Endodermal cell (in vitro differentiated cells): ENCODE measurements around the gene TDRD9. TPM values are rescaled to one million over a fixed set of nuclear protein-coding genes. Genes with fewer than 3 reads are reported as not detected.

ENCODE experiments used
- DNase-seq: peaks from one replicate; pipeline ENCODE4 v3.0.0-alpha.2; 2017
- H3K27ac ChIP-seq: 2 replicates; pipeline ENCODE4 v1.5.1; 2013; ENCODE audit warnings: mild to moderate bottlenecking, low read depth, low read length, moderate library complexity
- H3K27me3 ChIP-seq: 2 replicates; pipeline ENCODE4 v1.6.1; 2013; ENCODE audit warnings: mild to moderate bottlenecking, low read length, moderate library complexity; ENCODE audit not compliant: insufficient read depth, control insufficient read depth, poor library complexity, severe bottlenecking
- H3K36me3 ChIP-seq: 2 replicates; pipeline ENCODE4 v1.7.0; 2013; ENCODE audit warnings: mild to moderate bottlenecking, low read length, moderate library complexity; ENCODE audit not compliant: control insufficient read depth, insufficient read depth
- H3K4me1 ChIP-seq: one replicate; pipeline ENCODE4 v1.7.0; 2013; ENCODE audit warnings: low read length; ENCODE audit not compliant: control insufficient read depth, insufficient read depth
- H3K4me3 ChIP-seq: 2 replicates; pipeline ENCODE4 v1.5.1; 2013; ENCODE audit warnings: mild to moderate bottlenecking, low read length, moderate library complexity
- H3K9ac ChIP-seq: 2 replicates; pipeline ENCODE4 v1.6.1; 2013; ENCODE audit warnings: mild to moderate bottlenecking, low read length, moderate library complexity; ENCODE audit not compliant: poor library complexity, severe bottlenecking; ENCODE audit errors: extremely low read depth
- H3K9me3 ChIP-seq: 2 replicates; pipeline ENCODE4 v1.6.1; 2013; ENCODE audit warnings: mild to moderate bottlenecking, low read length, moderate library complexity; ENCODE audit not compliant: control insufficient read depth
- H3K27ac Mint-ChIP-seq: 2 replicates; pipeline ENCODE4 v1.8.0; 2020; ENCODE audit warnings: mixed read lengths
- H3K27me3 Mint-ChIP-seq: 2 replicates; pipeline ENCODE4 v1.8.0; 2021; ENCODE audit warnings: mild to moderate bottlenecking, mixed read lengths; ENCODE audit not compliant: insufficient read depth
- H3K36me3 Mint-ChIP-seq: 2 replicates; pipeline ENCODE4 v1.8.0; 2020; ENCODE audit warnings: low read depth, mixed read lengths
- H3K4me1 Mint-ChIP-seq: 2 replicates; pipeline ENCODE4 v1.8.0; 2020; ENCODE audit warnings: mixed read lengths
- H3K4me3 Mint-ChIP-seq: 2 replicates; pipeline ENCODE4 v1.8.0; 2020; ENCODE audit warnings: mild to moderate bottlenecking, moderate library complexity, mixed read lengths
- H3K9me3 Mint-ChIP-seq: 2 replicates; pipeline ENCODE4 v1.8.0; 2020; ENCODE audit warnings: mild to moderate bottlenecking, mixed read lengths
- CTCF ChIP-seq: fragments of 200-600 bp; sonication (generic); conservative IDR thresholded peaks from 2 replicates; pipeline ENCODE4 v1.5.0; 2021; ENCODE audit warnings: antibody characterized with exemption, mild to moderate bottlenecking
- WGBS, 2 experiments: methylation state at CpG; one replicate each; pipeline versions ENCODE4 v1.1.5 to v1.1.7; 2013; ENCODE audit warnings: missing lambda C conversion rate in 2 of 2, mixed read lengths in 1 of 2; ENCODE audit not compliant: insufficient coverage in 1 of 2, insufficient read length in 1 of 2; 5-methylcytosine and 5-hydroxymethylcytosine counted together
- long read RNA-seq, 4 experiments: library from polyadenylated mRNA in 2 of 4; library from RNA in 1 of 4; library from capped mRNA in 1 of 4; stranded (forward) in 3 of 4; unstranded in 1 of 4; transcript quantifications; one replicate each; pipeline ENCODE4 v2.0.0, GENCODE V29; 2020 to 2021; ENCODE audit warnings: inconsistent platforms in 1 of 4
- polyA plus RNA-seq, 2 experiments: library from polyadenylated mRNA; stranded (reverse); fragments of 50-300 nt; gene quantifications; one replicate each; pipeline ENCODE4 v1.2.3, GENCODE V29; 2013
- total RNA-seq, 2 donors: library from RNA; stranded (reverse); fragmentation: NEBNext Ultra II Directional in 1 of 2; extraction: Animal tissue kit (Norgen Biotek cat#: 25700) in 1 of 2; gene quantifications; 2 replicates in 1 of 2; 3 replicates in 1 of 2; pipeline ENCODE4 v1.2.1, GENCODE V29; 2021

The TDRD9 gene
- not detected for total RNA-seq
- not detected for polyA plus RNA-seq (2013, experiment 1 of 2)
- not detected for polyA plus RNA-seq (2013, experiment 2 of 2)
- long read RNA-seq, experiment 1, result 0 reads
- long read RNA-seq, experiment 2, result 0 reads
- long read RNA-seq, experiment 3, result 0 reads
- long read RNA-seq, experiment 4, result 0 reads

- Mint-ChIP-seq H3K36me3 (no peaks in the 10 kb centered on the region), H3K27ac (no peak within 1 kb of the TSS), H3K4me3 (no peak within 1 kb of the TSS), H3K9me3 (peaks cover 5% of the 10 kb centered on the region), H3K4me1 (no peaks in the 10 kb centered on the region), H3K27me3 (peaks cover 3% of the 10 kb centered on the region)
- TF ChIP-seq CTCF, result no peak
- Histone ChIP-seq H3K36me3 (no peaks in the 10 kb centered on the region), H3K27ac (no peak within 1 kb of the TSS), H3K9ac (no peak within 1 kb of the TSS), H3K9me3 (no peaks in the 10 kb centered on the region), H3K27me3 (no peaks in the 10 kb centered on the region), H3K4me1 (no peaks in the 10 kb centered on the region), H3K4me3 (no peak within 1 kb of the TSS)
- 95 to 96% methylated on average over 64 to 97 of the region's 97 CpGs for WGBS, 2 experiments
- no peak for DNase-seq
Observed at GRCh38 chr14:103928011-103928890, at the start of gene TDRD9. TSS of gene TDRD9 (plus strand) at chr14:103928456. CDS start at chr14:103928510, 54 bp downstream.

GRCh38 chr14:103879118-103879569, 49.1 kb upstream of the TDRD9 start:
- Histone ChIP-seq H3K27me3 (no peaks in the 10 kb centered on the region), H3K4me1 (peaks cover 9% of the 10 kb centered on the region), H3K9me3 (no peaks in the 10 kb centered on the region), H3K36me3 (no peaks in the 10 kb centered on the region), H3K27ac (no peak overlapping the region), H3K9ac (no peak overlapping the region), H3K4me3 (no peak overlapping the region)
- H3K9me3 Mint-ChIP-seq, result no peaks in the 10 kb centered on the region
- H3K4me3 Mint-ChIP-seq, result no peak overlapping the region
- no peaks in the 10 kb centered on the region for H3K27me3 Mint-ChIP-seq
- DNase-seq, result no peak
- peak overlapping the region; percentile 12 for H3K27ac Mint-ChIP-seq
- no peaks in the 10 kb centered on the region for H3K36me3 Mint-ChIP-seq
- peaks cover 9% of the 10 kb centered on the region for H3K4me1 Mint-ChIP-seq
- TF ChIP-seq CTCF, result no peak
- 90 to 92% methylated on average over 16 of the region's 16 CpGs for WGBS, 2 experiments

- Histone ChIP-seq H3K27ac (no peak overlapping the region), H3K4me1 (peaks cover 9% of the 10 kb centered on the region), H3K36me3 (no peaks in the 10 kb centered on the region), H3K9ac (peak overlapping the region; percentile 44), H3K9me3 (no peaks in the 10 kb centered on the region), H3K4me3 (no peak overlapping the region), H3K27me3 (no peaks in the 10 kb centered on the region)
- Mint-ChIP-seq H3K4me3 (no peak overlapping the region), H3K9me3 (no peaks in the 10 kb centered on the region), H3K27ac (peak overlapping the region; percentile 12), H3K36me3 (no peaks in the 10 kb centered on the region), H3K4me1 (peaks cover 9% of the 10 kb centered on the region), H3K27me3 (no peaks in the 10 kb centered on the region)
- 70 to 86% methylated on average over 19 to 34 of the region's 34 CpGs for WGBS, 2 experiments
- DNase-seq, result peak; percentile 85
- TF ChIP-seq CTCF, result no peak
Observed at GRCh38 chr14:103879570-103880347, 48.5 kb upstream of the TDRD9 start.
